GM23338 (cell line): ENCODE measurements around the gene ACP2.

Source experiments
- CTCF ChIP-seq, 2 experiments: fragments of 200-600 bp in 1 of 2; sonication (generic) in 1 of 2; conservative IDR thresholded peaks; 2 replicates each; pipeline versions ENCODE4 v1.5.1 to v1.6.1; 2016 to 2017; ENCODE audit warnings: antibody characterized with exemption in 2 of 2, low read depth in 2 of 2, mild to moderate bottlenecking in 2 of 2, moderate library complexity in 1 of 2
- EZH2 ChIP-seq: fragments of 200-600 bp; sonication (generic); IDR thresholded peaks from one replicate; pipeline ENCODE4 v1.8.0; 2017; ENCODE audit warnings: antibody characterized with exemption, mild to moderate bottlenecking, low read depth; ENCODE audit not compliant: unreplicated experiment
- EZH2phosphoT487 ChIP-seq: fragments of 200-600 bp; sonication (generic); IDR thresholded peaks from one replicate; pipeline ENCODE4 v1.8.1; 2018; ENCODE audit warnings: antibody characterized with exemption; ENCODE audit not compliant: unreplicated experiment
- JUNB ChIP-seq: IDR thresholded peaks from one replicate; pipeline ENCODE4 v1.6.1; 2016; ENCODE audit warnings: antibody characterized with exemption; ENCODE audit not compliant: unreplicated experiment
- POLR2AphosphoS5 ChIP-seq: IDR thresholded peaks from 2 replicates; pipeline ENCODE4 v1.6.1; 2016; ENCODE audit warnings: antibody characterized with exemption, low read depth
- REST ChIP-seq: IDR thresholded peaks from one replicate; pipeline ENCODE4 v1.6.1; 2018; ENCODE audit warnings: antibody characterized with exemption; ENCODE audit not compliant: unreplicated experiment

GRCh38 chr11:47289856-47290255 is 41.2 kb upstream of the ACP2 start:
- no peak for TF ChIP-seq EZH2
- no peak for TF ChIP-seq CTCF (conservative IDR thresholded peaks at IDR 0.05; ENCODE audit: low read depth in 2 of 2)
- TF ChIP-seq REST, result no peak
- TF ChIP-seq POLR2AphosphoS5, result no peak
- no peak for TF ChIP-seq EZH2phosphoT487
- no peak for TF ChIP-seq JUNB
